OCI-LY3 (cell line): ENCODE measurements around the gene CAST.

Experiments used
- H2AFZ ChIP-seq: fragments of 200-600, 300-600 bp; shearing (Covaris generic); 2 replicates; pipeline ENCODE4 v1.6.0; 2014; ENCODE audit warnings: antibody characterized with exemption, low read depth, low read length
- H3K27ac ChIP-seq: fragments of 200-600, 300-600 bp; sonication (generic); 2 replicates; pipeline ENCODE4 v1.5.1; 2014; ENCODE audit warnings: mild to moderate bottlenecking, low read length, moderate library complexity, mixed read lengths
- H3K27me3 ChIP-seq: fragments of 200-600, 300-600 bp; sonication (generic); 2 replicates; pipeline ENCODE4 v1.6.1; 2014; ENCODE audit warnings: low read depth, low read length, mixed read lengths
- H3K36me3 ChIP-seq: fragments of 200-600, 300-600 bp; sonication (generic); replicated peaks from 2 replicates; pipeline ENCODE3; 2014; ENCODE audit warnings: low read depth, low read length, mixed read lengths
- H3K4me1 ChIP-seq: fragments of 300-600, 200-600 bp; sonication (generic); 2 replicates; pipeline ENCODE4 v1.6.1; 2014; ENCODE audit warnings: low read length, mixed read lengths
- H3K4me2 ChIP-seq: fragments of 200-600, 300-600 bp; sonication (generic); 2 replicates; pipeline ENCODE4 v1.6.1; 2014; ENCODE audit warnings: low read length, mixed read lengths
- H3K4me3 ChIP-seq: fragments of 300-600, 200-600 bp; sonication (generic); 2 replicates; pipeline ENCODE4 v1.5.1; 2014; ENCODE audit warnings: antibody characterized with exemption, mild to moderate bottlenecking, low read length, moderate library complexity
- H3K79me2 ChIP-seq: fragments of 300-600, 200-600 bp; shearing (Covaris generic); 2 replicates; pipeline ENCODE4 v1.6.1; 2014; ENCODE audit warnings: mild to moderate bottlenecking, low read length, mixed read lengths
- H3K9ac ChIP-seq: fragments of 300-600, 200-600 bp; shearing (Covaris generic); 2 replicates; pipeline ENCODE4 v1.6.0; 2014; ENCODE audit warnings: mild to moderate bottlenecking, low read length, moderate library complexity
- H3K9me3 ChIP-seq: fragments of 200-600, 300-600 bp; shearing (Covaris generic); 2 replicates; pipeline ENCODE4 v1.6.1; 2014; ENCODE audit warnings: low read length, mixed read lengths; ENCODE audit not compliant: insufficient read depth
- H4K20me1 ChIP-seq: fragments of 200-600, 300-600 bp; sonication (generic); 2 replicates; pipeline ENCODE4 v1.6.1; 2016; ENCODE audit warnings: low read length, mixed read lengths; ENCODE audit not compliant: insufficient read depth
- EZH2phosphoT487 ChIP-seq: fragments of 200-600 bp; shearing (Covaris generic); IDR thresholded peaks from 2 replicates; pipeline ENCODE4 v1.6.1; 2018; ENCODE audit warnings: antibody characterized with exemption, mixed run types, low read depth
- TF ChIP-seq, protein P1 (sequence below): fragments of 200-600, 300-600 bp; sonication (generic); IDR thresholded peaks from 2 replicates; pipeline ENCODE4 v1.5.1; 2014; ENCODE audit warnings: antibody characterized with exemption, low read length, low read depth

CAST gene

DNA sequence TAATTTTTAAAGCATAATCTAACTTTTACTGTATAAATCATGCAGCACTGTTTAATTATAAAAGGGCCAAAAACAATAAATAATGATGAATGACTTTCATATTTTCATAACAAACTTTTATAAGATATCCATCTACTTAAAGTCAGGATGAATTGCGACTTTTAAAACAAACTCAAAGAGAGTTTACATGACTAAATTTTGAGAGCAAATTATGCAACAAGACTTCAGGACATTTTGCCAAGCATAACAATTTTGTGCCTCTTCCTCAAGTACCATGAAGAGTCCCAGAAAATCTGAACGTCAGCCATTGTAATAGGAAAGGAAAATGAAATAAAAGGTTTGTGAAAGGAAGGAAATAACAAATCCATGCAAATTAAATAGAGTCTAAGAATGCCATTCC is 121.2 kb downstream of the CAST start:
- Histone ChIP-seq H3K4me1 (no peaks in the 10 kb centered on the region), H3K27ac (no peak overlapping the region), H3K36me3 (peaks cover 36% of the 10 kb centered on the region), H2AFZ (no peak overlapping the region), H3K27me3 (no peaks in the 10 kb centered on the region), H3K9me3 (no peaks in the 10 kb centered on the region), H3K4me3 (no peak overlapping the region), H3K4me2 (no peak overlapping the region), H4K20me1 (no peaks in the 10 kb centered on the region), H3K9ac (no peak overlapping the region), H3K79me2 (no peaks in the 10 kb centered on the region)
- TF ChIP-seq, protein P1, sequence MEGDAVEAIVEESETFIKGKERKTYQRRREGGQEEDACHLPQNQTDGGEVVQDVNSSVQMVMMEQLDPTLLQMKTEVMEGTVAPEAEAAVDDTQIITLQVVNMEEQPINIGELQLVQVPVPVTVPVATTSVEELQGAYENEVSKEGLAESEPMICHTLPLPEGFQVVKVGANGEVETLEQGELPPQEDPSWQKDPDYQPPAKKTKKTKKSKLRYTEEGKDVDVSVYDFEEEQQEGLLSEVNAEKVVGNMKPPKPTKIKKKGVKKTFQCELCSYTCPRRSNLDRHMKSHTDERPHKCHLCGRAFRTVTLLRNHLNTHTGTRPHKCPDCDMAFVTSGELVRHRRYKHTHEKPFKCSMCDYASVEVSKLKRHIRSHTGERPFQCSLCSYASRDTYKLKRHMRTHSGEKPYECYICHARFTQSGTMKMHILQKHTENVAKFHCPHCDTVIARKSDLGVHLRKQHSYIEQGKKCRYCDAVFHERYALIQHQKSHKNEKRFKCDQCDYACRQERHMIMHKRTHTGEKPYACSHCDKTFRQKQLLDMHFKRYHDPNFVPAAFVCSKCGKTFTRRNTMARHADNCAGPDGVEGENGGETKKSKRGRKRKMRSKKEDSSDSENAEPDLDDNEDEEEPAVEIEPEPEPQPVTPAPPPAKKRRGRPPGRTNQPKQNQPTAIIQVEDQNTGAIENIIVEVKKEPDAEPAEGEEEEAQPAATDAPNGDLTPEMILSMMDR, result no peak
- no peak for TF ChIP-seq EZH2phosphoT487

GRCh38 chr5:96785326-96786109 is 123.3 kb downstream of the CAST start:
- no peak overlapping the region for H2AFZ ChIP-seq
- peaks cover 37% of the 10 kb centered on the region for H3K36me3 ChIP-seq
- H3K4me3 ChIP-seq, result no peak overlapping the region
- no peak overlapping the region for H3K9ac ChIP-seq
- H3K27me3 ChIP-seq, result no peaks in the 10 kb centered on the region
- no peaks in the 10 kb centered on the region for H3K79me2 ChIP-seq
- H3K27ac ChIP-seq, result no peak overlapping the region
- no peaks in the 10 kb centered on the region for H3K4me1 ChIP-seq
- no peaks in the 10 kb centered on the region for H4K20me1 ChIP-seq
- H3K4me2 ChIP-seq, result no peak overlapping the region
- TF ChIP-seq, protein P1, result no peak
- no peak for TF ChIP-seq EZH2phosphoT487
- H3K9me3 ChIP-seq, result no peaks in the 10 kb centered on the region

DNA sequence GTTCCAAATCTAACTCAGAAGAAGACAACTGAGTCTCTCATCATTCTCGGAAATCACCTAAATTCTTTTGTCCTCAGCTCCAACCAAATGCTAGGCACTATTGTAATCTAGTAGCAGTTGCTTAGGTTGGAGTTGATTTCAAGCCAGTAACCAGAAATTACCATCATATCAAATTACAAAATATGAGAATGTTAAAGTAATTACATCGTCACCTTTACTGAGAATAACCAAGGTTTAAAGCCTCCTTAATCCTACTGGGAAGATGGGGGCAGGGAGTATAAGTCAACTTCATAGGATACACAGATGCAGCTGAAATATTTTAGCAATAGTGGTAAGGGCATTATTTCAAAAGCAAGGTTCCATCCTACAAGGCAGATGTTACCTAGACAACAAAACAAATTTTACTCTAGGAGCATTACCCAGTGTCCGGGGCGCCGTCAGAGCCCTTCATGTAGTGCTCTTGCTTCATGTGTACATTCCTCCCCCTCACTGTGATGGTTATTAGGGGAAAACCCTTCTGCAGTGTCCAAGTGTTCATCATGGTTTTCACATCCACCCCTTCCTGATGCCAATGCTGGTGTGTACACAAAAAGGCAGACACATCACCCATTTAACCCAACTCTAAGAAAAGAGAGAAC is 126.1 kb downstream of the CAST start:
- Histone ChIP-seq H3K27ac (no peak overlapping the region), H3K4me3 (no peak overlapping the region), H3K4me1 (no peaks in the 10 kb centered on the region), H3K9me3 (no peaks in the 10 kb centered on the region), H2AFZ (no peak overlapping the region), H3K9ac (no peak overlapping the region), H4K20me1 (no peaks in the 10 kb centered on the region), H3K79me2 (no peaks in the 10 kb centered on the region), H3K27me3 (no peaks in the 10 kb centered on the region), H3K36me3 (peaks cover 39% of the 10 kb centered on the region), H3K4me2 (no peak overlapping the region)
- TF ChIP-seq EZH2phosphoT487, result no peak
- TF ChIP-seq, protein P1, result no peak

DNA sequence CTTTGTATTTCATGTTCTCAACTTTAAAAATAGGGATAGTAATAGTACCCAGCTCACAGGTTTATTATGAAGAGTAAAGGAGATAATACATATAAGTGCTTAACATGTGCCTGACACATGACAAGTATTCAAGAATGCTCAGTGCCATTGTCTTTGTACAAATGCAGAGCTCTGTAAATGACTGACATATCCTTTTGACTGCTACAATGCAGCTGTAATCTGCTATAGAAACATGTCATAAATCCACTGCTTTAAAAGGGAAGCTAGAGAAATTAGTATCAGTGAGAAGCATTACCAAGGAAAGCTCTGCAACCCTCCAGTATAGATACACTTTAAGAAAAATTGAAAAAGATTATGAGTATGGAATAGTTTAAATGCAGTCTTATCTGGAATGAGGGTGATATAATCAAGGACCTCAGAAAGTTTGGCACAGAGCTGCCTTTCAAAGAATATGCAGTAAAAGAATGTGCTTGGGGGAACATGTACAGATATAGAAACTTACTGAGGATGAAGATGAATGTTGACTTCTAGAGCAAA is 127.7 kb downstream of the CAST start:
- Histone ChIP-seq H3K4me3 (no peak overlapping the region), H4K20me1 (no peaks in the 10 kb centered on the region), H3K4me2 (no peak overlapping the region), H3K4me1 (no peaks in the 10 kb centered on the region), H3K27ac (no peak overlapping the region), H3K27me3 (no peaks in the 10 kb centered on the region), H3K36me3 (peaks cover 48% of the 10 kb centered on the region), H3K9me3 (no peaks in the 10 kb centered on the region), H3K79me2 (peaks cover 2% of the 10 kb centered on the region; the same call in 1 of the 2 replicates), H3K9ac (no peak overlapping the region), H2AFZ (no peak overlapping the region)
- TF ChIP-seq EZH2phosphoT487, result no peak
- TF ChIP-seq, protein P1, result no peak
